ENCODE data around the gene GPD1L. TPM values are rescaled to one million over a fixed set of nuclear protein-coding genes. Genes with fewer than 3 reads are reported as not detected.

GPD1L gene
- total and polyA plus RNA-seq, 10 of the 15 experiments (the other 5 are each of a cell fraction or from before 2014, with no cell fraction given) = 0.77 to 4.8 (median 3.9) TPM

GRCh38 chr3:32216172-32216783, 109.9 kb downstream of the GPD1L start:
- no peak for FAIRE-seq
- no TSS peak for BruUV-seq (replicated peaks)
- H3K9me3 ChIP-seq (replicated peaks; ENCODE audit: control insufficient read depth, insufficient read depth, low read length) = no peaks in the 10 kb centered on the region; the same call in 2 of the 3 replicates
- ChIA-PET SMC1A (ENCODE audit: uncharacterized antibody, unreplicated experiment) (no interaction called here), POLR2A (interaction anchor here (0.6 kb wide), 1 partner anchor 695 kb away, joined by 3 read pairs; no protein-coding TSS in a partner anchor), CTCF (no interaction called here), RAD21 (ENCODE audit: unreplicated experiment) (no interaction called here)
- H3K79me2 ChIP-seq (ENCODE audit: control insufficient read depth, insufficient read depth, low read length) = no peaks in the 10 kb centered on the region
- no peak overlapping the region for H3K4me2 ChIP-seq (ENCODE audit: control insufficient read depth, insufficient read depth)
- ATAC-seq = no peak
- H3K27me3 ChIP-seq (replicated peaks in 1 of 2; ENCODE audit: control insufficient read depth in 2 of 2, insufficient read depth in 2 of 2, low read length in 1 of 2) = peaks cover 0 to 2% of the 10 kb centered on the region in 2 experiments; a peak in 2 of 4 replicates
- no peaks in the 10 kb centered on the region for H3K4me1 ChIP-seq (ENCODE audit: control insufficient read depth, insufficient read depth, low read length)
- no peaks in the 10 kb centered on the region for H3K36me3 ChIP-seq (ENCODE audit: control insufficient read depth in 2 of 2, insufficient read depth in 2 of 2, low read length in 1 of 2)
- H3K27ac ChIP-seq (ENCODE audit: control insufficient read depth, insufficient read depth) = no peak overlapping the region
- no peak overlapping the region for H3K9ac ChIP-seq (ENCODE audit: control insufficient read depth, insufficient read depth, low read length)
- no peak overlapping the region for H2AFZ ChIP-seq (ENCODE audit: control insufficient read depth, low read depth, low read length)
- WGBS (ENCODE audit: insufficient coverage, insufficient replicate concordance, low lambda C conversion rate, missing lambda C conversion rate) = 24% methylated on average over 10 of the region's 10 CpGs
- in situ Hi-C loops (cut with MboI) = no loop called here
- no peaks in the 10 kb centered on the region for H4K20me1 ChIP-seq (ENCODE audit: control insufficient read depth, insufficient read depth)
- no peak overlapping the region for H3K4me3 ChIP-seq
- intact Hi-C loops (cut with micrococcal nuclease; ENCODE audit: unreplicated experiment) = no loop called here
- no peak for DNase-seq (ENCODE audit: low read depth, low spot score)
- TF ChIP-seq SP1 (IDR thresholded peaks at IDR 0.05; ENCODE audit: low read depth, low read length) = no peak
- no peak for TF ChIP-seq POU2F2 (IDR thresholded peaks at IDR 0.05; ENCODE audit: borderline replicate concordance, low read depth, low read length)
- TF ChIP-seq POLR2A (IDR thresholded peaks at IDR 0.05; ENCODE audit: low read depth, low read length) = no peak
- no peak for TF ChIP-seq SUPT20H (IDR thresholded peaks at IDR 0.05; ENCODE audit: borderline replicate concordance, control insufficient read depth, low read depth, low read length)
- no peak for TF ChIP-seq FOXM1 (IDR thresholded peaks at IDR 0.05; ENCODE audit: low read depth, low read length)
- no peak for TF ChIP-seq BMI1 (IDR thresholded peaks at IDR 0.05; ENCODE audit: borderline replicate concordance)
- TF ChIP-seq GABPA (IDR thresholded peaks at IDR 0.05; ENCODE audit: low read depth) = no peak
- TF ChIP-seq CBX5 (IDR thresholded peaks at IDR 0.05; ENCODE audit: low read depth) = no peak
- no peak for TF ChIP-seq BCLAF1 (IDR thresholded peaks at IDR 0.05)
- no peak for TF ChIP-seq TCF7 (IDR thresholded peaks at IDR 0.05; ENCODE audit: borderline replicate concordance)
- TF ChIP-seq ZNF622 (IDR thresholded peaks at IDR 0.05) = no peak
- no peak for TF ChIP-seq ZNF207 (IDR thresholded peaks at IDR 0.05; ENCODE audit: borderline replicate concordance)
- TF ChIP-seq NR2C1 (IDR thresholded peaks at IDR 0.05) = no peak
- TF ChIP-seq ATF7 (IDR thresholded peaks at IDR 0.05; ENCODE audit: low read depth) = no peak
- no peak for TF ChIP-seq REST (IDR thresholded peaks at IDR 0.05; ENCODE audit: low read depth, low read length)
- TF ChIP-seq RELA (IDR thresholded peaks at IDR 0.05; ENCODE audit: borderline replicate concordance, partially characterized antibody) = no peak
- TF ChIP-seq SRF (IDR thresholded peaks at IDR 0.05; ENCODE audit: low read depth in 2 of 2, low read length in 2 of 2) = no peak
- TF ChIP-seq HSF1 (IDR thresholded peaks at IDR 0.05; ENCODE audit: low read depth, low read length) = no peak

All from GM12878 (cell line).